Fibroblast of mammary gland (primary cell): ENCODE data around the gene KHSRP.

Experiments
- DNase-seq: peaks from one replicate; pipeline ENCODE4 v3.0.0-alpha.2; 2010; ENCODE audit warnings: low read depth
- H3K4me3 ChIP-seq: 2 replicates; pipeline ENCODE4 v1.5.1; 2011; ENCODE audit warnings: low read depth, mild to moderate bottlenecking, low read length, moderate library complexity; ENCODE audit not compliant: control insufficient read depth
- CTCF ChIP-seq: conservative IDR thresholded peaks from 2 replicates; pipeline ENCODE4 v1.5.1; 2011; ENCODE audit warnings: low read depth, low read length, inconsistent platforms; ENCODE audit not compliant: control insufficient read depth, insufficient read depth

The KHSRP gene

GRCh38 chr19:6379744-6380143, 44.9 kb downstream of the KHSRP start:
- no peak for DNase-seq
- TF ChIP-seq CTCF: no peak
- no peak overlapping the region for H3K4me3 ChIP-seq

- TF ChIP-seq CTCF: no peak
- no peak for DNase-seq
- H3K4me3 ChIP-seq: no peak overlapping the region
Observed at GRCh38 chr19:6378486-6378885, 46.1 kb downstream of the KHSRP start.

GRCh38 chr19:6378041-6378440, 46.6 kb downstream of the KHSRP start:
- no peak overlapping the region for H3K4me3 ChIP-seq
- no peak for DNase-seq
- TF ChIP-seq CTCF: no peak

- H3K4me3 ChIP-seq: no peak overlapping the region
- DNase-seq: no peak
- no peak for TF ChIP-seq CTCF
Observed at GRCh38 chr19:6376512-6377190, 48.0 kb downstream of the KHSRP start.

GRCh38 chr19:6375411-6376010, 49.1 kb downstream of the KHSRP start, which contains the start of gene PSPN:
Gene PSPN (minus strand): TSS chr19:6375933. CDS start chr19:6375849, 84 bp downstream.
- H3K4me3 ChIP-seq: no peak within 1 kb of the TSS
- DNase-seq: no peak
- no peak for TF ChIP-seq CTCF

- no peak for DNase-seq
- H3K4me3 ChIP-seq: no peak overlapping the region
- TF ChIP-seq CTCF: no peak
Observed at GRCh38 chr19:6374711-6375410, 49.8 kb downstream of the KHSRP start.
